Measurements from ENCODE around the gene MAP3K14.

DNA sequence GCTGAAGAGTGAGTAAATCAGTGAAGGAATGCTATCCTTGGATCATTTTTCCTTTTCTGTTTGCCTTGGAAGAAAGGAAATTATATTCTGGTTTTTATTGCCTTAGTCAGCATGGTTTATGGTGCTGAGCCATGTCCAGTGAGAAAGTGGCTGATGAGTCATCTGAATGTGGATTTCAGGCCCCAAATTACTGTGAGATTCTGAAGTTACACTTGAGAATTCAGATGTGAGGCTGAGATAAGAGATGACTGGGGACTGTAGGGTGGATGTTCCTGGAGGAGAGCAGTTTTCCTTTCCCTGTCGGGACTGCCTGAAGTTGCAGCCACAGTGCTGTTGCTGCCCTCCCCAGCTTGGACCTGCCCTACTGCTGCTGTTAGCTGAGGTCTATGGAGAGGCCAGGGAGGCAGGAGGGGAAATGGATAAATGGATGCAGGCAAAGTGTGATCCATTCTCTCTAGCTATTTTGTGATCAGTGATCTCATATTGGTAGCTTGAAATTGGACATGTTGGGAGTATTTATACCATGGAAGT lies 4.2 kb upstream of the MAP3K14 start:
- TF ChIP-seq EZH2 (IDR thresholded peaks at IDR 0.05; ENCODE audit: borderline replicate concordance) = no peak
- no peak for TF ChIP-seq CTCF (IDR thresholded peaks at IDR 0.05; ENCODE audit: poor library complexity)
